Hindlimb muscle (tissue), 1 donor: ENCODE results near the gene FGF22. TPM values are rescaled to one million over a fixed set of nuclear protein-coding genes. Genes with fewer than 3 reads are reported as not detected.
A peak's percentile ranks its signal among the peaks of the same experiment; 100 is the strongest.
"Not testable (repeated sequence)": the region's sequence is repeated elsewhere in the genome, so short reads cannot be mapped to it uniquely, and the experiment has no call there.

Experiments used
- DNase-seq: peaks from one replicate; pipeline ENCODE4 v3.0.0-alpha.2; 2013
- polyA plus RNA-seq: library from polyadenylated mRNA; unstranded; fragments of 120-200 nt; gene quantifications from one replicate; pipeline ENCODE4 v1.2.1, GENCODE V29; 2013; ENCODE audit not compliant: insufficient read length

FGF22 gene
- polyA plus RNA-seq: 0.28 TPM

- DNase-seq: peak; percentile 84
These were observed at the start of gene FGF22 for GRCh38 chr19:639253-640160. FGF22 (plus strand) TSS chr19:639879; CDS start chr19:639926, 47 bp downstream.

DNA sequence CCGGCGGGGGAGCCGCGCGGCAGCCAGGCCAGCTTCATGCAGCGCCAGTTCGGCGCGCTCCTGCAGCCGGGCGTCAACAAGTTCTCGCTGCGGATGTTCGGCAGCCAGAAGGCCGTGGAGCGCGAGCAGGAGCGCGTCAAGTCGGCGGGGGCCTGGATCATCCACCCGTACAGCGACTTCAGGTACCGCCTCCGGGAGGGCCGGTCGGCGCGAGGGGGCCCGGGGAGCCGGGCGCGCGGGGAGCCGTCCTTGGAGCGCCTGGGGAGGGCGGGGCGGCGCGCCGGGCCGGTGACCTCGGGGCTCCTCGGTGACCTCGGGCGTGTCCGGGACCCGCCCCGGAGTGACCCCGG is 49.3 kb upstream of the FGF22 start:
- DNase-seq: no peak

GRCh38 chr19:590750-591098 is 49.0 kb upstream of the FGF22 start:
- DNase-seq: no peak

- DNase-seq: peak; percentile 48
These were observed 48.4 kb upstream of the FGF22 start for GRCh38 chr19:591099-591958.

GRCh38 chr19:592101-592500 is 47.6 kb upstream of the FGF22 start:
- no peak for DNase-seq

DNA sequence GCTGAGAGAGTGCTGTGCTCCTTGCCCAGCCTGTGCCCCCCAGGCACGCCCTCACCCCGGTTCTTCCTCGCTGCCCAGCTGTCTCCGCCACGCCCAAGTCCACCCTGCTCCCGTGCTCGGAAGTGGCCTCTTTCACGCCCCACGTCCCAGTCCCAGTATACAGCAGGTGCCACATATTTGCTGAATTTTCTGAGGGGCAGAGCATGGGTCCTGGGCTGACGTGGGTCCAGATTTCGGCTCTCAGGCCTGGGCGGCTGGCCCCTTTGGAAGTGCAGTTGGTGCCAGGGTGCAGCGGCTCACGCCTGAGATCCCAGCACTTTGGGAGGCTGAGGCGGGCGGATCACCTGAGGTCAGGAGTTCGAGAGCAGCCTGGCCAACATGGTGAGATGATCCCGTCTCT is 46.6 kb upstream of the FGF22 start:
- DNase-seq: no peak

GRCh38 chr19:593505-593904 is 46.2 kb upstream of the FGF22 start:
- no peak for DNase-seq

- DNase-seq: no peak
These were observed 45.3 kb upstream of the FGF22 start for GRCh38 chr19:594265-594870.

DNA sequence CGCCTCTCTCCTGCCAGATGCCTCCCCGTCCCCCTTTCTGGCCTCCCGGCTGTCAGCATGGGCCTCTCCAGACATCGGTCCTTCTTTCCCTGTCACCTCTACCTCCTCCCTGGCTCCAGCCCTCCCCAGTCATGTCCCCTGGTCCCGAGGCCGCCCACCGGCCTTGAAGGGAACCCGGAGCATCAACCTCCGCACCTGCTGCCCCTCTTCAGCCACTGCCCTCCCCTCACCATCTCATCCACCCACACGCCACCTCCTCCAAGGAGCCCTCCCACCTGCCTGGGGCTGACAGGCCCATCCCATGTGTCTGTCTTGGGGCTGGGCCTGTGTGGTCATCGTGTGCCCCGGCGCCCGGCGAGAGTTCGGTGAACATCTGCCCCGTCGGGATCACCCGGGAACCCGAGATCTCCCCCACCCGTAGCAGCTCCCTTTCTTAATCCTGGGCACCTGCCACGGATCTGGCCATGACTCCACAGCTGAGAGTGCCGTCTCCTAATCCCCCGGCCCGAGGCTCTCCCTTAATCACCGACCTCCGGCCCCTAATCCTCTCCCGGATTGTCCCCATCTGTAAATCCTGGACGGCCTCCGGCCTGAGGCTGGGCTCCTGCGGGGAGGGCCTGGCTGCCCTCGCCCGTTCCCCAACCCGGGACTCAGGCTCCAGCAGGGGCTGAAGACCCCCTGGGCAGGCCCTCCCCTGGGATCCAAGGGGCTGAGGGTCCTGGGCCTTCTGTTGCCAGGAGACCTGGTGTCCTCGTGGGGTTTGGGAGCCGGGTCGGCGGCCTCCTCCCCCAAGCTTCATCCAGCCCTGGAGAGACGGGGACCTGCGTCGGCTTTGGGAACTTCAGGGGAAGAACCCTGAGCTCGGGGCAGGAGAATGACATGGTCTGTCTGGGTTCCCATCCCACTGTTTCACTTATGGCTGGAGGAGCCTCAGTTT is 44.1 kb upstream of the FGF22 start:
- no peak for DNase-seq

DNA sequence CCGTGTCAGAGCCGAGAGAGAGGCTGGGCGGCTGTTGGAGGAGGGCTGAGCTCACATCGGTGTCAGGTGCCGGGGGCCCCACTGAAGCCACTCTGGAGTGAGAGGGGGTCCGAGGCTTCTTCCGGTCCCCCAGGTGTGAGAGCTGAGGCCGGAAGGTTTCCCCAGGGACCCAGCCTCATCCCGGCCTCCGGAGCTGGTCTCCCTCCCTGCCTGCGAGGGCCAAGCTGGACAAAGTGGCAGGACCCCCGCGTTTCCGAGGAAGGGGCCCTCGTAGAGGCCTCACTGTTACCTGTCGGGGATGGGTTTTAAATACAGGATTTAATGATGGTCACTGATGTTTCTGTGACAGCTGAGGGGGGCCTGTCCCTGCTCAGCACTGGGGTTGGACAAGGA is 43.4 kb upstream of the FGF22 start:
- no peak for DNase-seq

DNA sequence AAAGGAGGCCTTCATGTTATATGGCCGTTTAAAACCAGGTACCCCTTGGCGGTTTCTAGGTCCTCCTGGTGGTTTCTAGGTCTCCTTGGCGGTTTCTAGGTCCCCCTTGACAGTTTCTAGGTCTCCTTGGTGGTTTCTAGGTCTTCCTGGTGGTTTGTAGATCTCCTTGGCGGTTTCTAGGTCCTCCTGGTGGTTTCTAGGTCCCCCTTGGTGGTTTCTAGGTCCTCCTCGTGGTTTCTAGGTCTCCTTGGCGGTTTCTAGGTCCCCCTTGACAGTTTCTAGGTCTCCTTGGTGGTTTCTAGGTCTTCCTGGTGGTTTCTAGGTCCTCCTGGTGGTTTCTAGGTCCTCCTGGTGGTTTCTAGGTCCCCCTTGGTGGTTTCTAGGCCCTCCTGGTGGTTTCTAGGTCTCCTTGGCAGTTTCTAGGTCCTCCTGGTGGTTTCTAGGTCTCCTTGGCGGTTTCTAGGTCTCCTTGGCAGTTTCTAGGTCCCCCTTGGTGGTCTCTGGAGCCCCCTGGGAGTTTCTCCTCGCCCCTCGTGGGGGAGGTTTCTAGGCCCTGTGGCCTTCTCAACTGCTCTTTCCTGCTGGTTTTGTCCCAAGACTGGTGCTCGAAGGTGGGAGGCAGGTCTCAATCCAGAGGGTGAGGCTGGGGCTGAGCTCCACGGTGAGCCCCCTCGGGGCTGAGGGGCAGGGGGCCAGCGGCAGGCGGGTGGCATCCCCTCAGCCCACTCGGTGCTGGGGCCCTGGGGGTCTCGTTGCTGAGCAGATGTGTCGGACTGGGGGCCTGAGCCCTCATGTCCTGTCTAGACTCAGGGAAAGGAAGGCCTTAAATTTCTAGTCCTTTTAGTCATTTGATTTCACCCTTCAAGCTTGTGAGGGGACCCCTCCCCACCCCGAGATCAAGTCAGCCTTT is 42.0 kb upstream of the FGF22 start:
- no peak for DNase-seq

DNA sequence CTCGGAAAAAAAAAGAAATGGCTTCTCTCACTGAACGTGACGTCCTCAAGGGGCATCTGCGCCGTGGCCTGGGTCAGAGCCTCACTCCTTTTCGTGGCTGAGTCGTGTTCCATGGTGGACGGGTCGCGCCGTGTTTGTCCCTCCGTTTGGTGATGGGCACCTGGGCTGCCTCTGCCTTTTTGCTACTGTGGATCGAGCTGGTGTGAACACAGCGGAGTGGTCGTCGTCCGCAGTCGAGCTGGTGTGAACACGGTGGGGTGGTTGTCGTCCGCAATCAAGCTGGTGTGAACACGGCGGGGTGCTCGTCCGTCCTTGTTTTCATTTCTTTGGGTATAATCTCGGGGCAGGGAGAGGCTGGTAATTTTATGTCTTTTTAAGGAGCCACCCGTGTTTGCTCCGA is 38.4 kb upstream of the FGF22 start:
- no peak for DNase-seq

DNA sequence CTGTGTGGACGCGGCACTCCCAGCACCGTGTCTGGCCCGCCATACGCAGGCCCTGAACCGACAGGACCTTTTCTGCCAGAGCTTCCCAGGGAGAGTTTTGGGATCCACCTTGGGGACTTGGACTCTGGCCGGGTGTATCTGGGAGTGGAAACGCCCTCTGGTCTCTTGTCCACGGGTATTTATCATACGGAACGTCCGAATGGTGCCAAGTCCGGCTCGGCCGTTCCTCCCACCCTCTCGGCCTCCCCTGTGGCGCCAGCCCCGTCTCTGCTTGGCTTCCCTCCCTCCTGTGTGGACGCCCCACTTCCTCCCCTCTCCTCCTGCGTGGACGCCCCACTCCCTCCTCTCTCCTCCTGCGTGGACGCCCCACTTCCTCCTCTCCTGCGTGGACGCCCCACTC is 37.9 kb upstream of the FGF22 start:
- DNase-seq: no peak

- no peak for DNase-seq
These were observed 37.0 kb upstream of the FGF22 start for GRCh38 chr19:602391-603301.

GRCh38 chr19:603302-603639 is 36.4 kb upstream of the FGF22 start:
- not testable (repeated sequence) for DNase-seq

GRCh38 chr19:603779-604178 is 35.9 kb upstream of the FGF22 start:
- DNase-seq: not testable (repeated sequence)

GRCh38 chr19:604355-604754 is 35.3 kb upstream of the FGF22 start:
- DNase-seq: no peak

DNA sequence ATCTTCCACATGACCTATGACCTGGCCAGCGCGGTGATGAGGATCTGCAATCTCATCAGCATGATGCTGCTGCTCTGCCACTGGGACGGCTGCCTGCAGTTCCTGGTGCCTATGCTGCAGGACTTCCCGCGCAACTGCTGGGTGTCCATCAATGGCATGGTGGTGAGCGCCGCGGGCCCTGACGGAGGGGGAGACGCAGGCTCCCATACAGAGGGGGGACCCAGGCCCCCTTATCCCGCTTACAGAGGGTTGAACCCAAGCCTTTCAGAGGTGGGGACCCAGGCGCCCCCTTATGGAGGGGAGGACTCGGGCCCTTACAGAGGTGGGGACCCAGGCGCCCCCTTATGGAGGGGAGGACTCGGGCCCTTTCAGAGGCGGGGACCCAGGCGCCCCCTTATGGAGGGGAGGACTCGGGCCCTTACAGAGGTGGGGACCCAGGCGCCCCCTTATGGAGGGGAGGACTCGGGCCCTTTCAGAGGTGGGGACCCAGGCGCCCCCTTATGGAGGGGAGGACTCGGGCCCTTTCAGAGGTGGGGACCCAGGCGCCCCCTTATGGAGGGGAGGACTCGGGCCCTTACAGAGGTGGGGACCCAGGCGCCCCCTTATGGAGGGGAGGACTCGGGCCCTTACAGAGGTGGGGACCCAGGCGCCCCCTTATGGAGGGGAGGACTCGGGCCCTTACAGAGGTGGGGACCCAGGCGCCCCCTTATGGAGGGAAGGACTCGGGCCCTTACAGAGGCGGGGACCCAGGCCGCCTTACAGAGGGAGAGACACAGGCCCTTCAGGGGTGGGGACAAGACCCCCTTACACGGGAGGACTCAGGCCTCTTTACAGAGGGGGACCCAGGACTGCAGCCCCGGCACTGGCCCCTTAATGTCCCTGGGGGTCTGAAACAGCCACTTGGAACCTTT is 34.4 kb upstream of the FGF22 start:
- DNase-seq: not testable (repeated sequence)
